ENCODE results near the gene RHOH. TPM values are rescaled to one million over a fixed set of nuclear protein-coding genes. Genes with fewer than 3 reads are reported as not detected.
A peak's percentile ranks its signal among the peaks of the same experiment; 100 is the strongest.

RHOH gene
- total and polyA plus RNA-seq, 2 of the 13 experiments (the other 11 are each of a cell fraction or from before 2014, with no cell fraction given), result 0.57 TPM; not detected in 1

DNA sequence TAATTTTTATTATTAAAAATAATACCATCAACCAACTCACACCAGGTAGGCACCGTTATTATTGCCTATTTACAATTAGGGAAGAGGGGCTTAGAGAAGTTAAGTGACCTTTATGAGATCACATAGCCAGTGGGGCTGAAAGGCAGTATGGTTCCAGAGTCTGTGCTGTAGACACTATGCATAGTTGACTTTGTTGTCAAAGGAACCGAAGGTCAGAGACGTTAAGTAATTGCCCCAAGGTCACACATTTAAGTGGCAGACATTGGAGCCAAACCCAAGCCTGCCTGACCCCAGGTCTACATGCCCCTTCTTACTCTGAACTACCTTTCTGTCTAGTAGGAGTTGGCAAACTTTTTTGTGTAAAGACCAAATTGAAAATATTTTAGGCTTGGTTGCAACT is 36.4 kb downstream of the RHOH start (continued):
- TF ChIP-seq, protein P1, sequence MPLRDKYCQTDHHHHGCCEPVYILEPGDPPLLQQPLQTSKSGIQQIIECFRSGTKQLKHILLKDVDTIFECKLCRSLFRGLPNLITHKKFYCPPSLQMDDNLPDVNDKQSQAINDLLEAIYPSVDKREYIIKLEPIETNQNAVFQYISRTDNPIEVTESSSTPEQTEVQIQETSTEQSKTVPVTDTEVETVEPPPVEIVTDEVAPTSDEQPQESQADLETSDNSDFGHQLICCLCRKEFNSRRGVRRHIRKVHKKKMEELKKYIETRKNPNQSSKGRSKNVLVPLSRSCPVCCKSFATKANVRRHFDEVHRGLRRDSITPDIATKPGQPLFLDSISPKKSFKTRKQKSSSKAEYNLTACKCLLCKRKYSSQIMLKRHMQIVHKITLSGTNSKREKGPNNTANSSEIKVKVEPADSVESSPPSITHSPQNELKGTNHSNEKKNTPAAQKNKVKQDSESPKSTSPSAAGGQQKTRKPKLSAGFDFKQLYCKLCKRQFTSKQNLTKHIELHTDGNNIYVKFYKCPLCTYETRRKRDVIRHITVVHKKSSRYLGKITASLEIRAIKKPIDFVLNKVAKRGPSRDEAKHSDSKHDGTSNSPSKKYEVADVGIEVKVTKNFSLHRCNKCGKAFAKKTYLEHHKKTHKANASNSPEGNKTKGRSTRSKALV (CRISPR knock-in tag; IDR thresholded peaks at IDR 0.05), result no peak
- TF ChIP-seq, protein P2, sequence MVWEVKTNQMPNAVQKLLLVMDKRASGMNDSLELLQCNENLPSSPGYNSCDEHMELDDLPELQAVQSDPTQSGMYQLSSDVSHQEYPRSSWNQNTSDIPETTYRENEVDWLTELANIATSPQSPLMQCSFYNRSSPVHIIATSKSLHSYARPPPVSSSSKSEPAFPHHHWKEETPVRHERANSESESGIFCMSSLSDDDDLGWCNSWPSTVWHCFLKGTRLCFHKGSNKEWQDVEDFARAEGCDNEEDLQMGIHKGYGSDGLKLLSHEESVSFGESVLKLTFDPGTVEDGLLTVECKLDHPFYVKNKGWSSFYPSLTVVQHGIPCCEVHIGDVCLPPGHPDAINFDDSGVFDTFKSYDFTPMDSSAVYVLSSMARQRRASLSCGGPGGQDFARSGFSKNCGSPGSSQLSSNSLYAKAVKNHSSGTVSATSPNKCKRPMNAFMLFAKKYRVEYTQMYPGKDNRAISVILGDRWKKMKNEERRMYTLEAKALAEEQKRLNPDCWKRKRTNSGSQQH (CRISPR knock-in tag; IDR thresholded peaks at IDR 0.05; ENCODE audit: low read depth), result no peak

DNA sequence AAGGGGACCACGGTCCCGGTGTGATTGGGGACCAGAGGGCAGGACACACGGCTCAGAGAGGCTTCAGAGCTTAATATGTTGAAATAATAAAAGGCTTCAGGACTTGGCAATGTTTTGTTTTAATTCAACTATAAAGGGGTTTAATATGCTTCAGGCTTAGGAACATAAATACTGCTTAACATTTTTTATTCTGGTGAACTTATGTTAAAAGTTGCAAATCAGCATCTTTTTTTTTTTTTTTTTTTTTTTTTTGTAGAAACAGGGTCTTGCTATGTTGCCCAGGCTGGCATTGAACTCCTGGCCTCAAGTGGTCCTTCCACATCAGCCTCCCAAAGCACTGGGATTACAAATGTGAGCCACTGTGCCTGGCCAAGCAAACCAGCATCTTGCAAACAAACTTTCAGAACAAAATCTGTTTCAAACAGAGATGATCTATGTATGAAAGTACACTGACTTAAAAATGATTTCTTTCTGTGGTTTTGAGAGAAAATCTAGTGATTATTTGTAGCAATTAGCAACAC is 37.7 kb downstream of the RHOH start:
- H3K79me2 ChIP-seq (ENCODE audit: insufficient read depth, low read length), result no peaks in the 10 kb centered on the region
- no peak for ATAC-seq
- intact Hi-C loops (cut with micrococcal nuclease; ENCODE audit: unreplicated experiment), result no loop called here
- no peaks in the 10 kb centered on the region for H3K9me3 ChIP-seq (ENCODE audit: low read length)
- H3K27me3 ChIP-seq (ENCODE audit: control insufficient read depth in 1 of 2, insufficient read depth in 2 of 2, low read length in 2 of 2), result peaks cover 0 to 1% of the 10 kb centered on the region in 2 experiments; a peak in 1 of 5 replicates
- no peak for FAIRE-seq
- H3K27ac ChIP-seq (ENCODE audit: extremely low read length, insufficient read depth, low read length), result no peak overlapping the region
- ChIA-PET CTCF (ENCODE audit: low intra/inter-chr PET ratio, low total read pairs) (no interaction called here), POLR2A (no interaction called here)
- no peak for DNase-seq (ENCODE audit: low spot score)
- no peak overlapping the region for H3K4me2 ChIP-seq (ENCODE audit: low read depth, low read length)
- H3K4me1 ChIP-seq (ENCODE audit: insufficient read depth, low read length), result peaks cover 19% of the 10 kb centered on the region
- H2AFZ ChIP-seq (ENCODE audit: low read length), result no peak overlapping the region
- H4K20me1 ChIP-seq (ENCODE audit: insufficient read depth, low read length), result no peaks in the 10 kb centered on the region
- 10% methylated on average over 3 of the region's 3 CpGs for WGBS (ENCODE audit: low lambda C conversion rate)
- BruUV-seq (replicated peaks), result no TSS peak
- TF ChIP-seq ZNF292 (CRISPR knock-in tag; IDR thresholded peaks at IDR 0.05; ENCODE audit: borderline replicate concordance, low read depth), result no peak
- TF ChIP-seq ZNF121 (CRISPR knock-in tag; IDR thresholded peaks at IDR 0.05), result 0 out of 2 replicates have a peak, but pooled peaks have one; percentile 33
- no peak for TF ChIP-seq REL (CRISPR knock-in tag; conservative IDR thresholded peaks at IDR 0.05)
- H3K4me3 ChIP-seq (replicated peaks in 1 of 3; ENCODE audit: insufficient read depth in 1 of 3, low read depth in 2 of 3, low read length in 3 of 3), result no peak overlapping the region
- H3K36me3 ChIP-seq (replicated peaks in 1 of 2; ENCODE audit: control insufficient read depth in 1 of 2, insufficient read depth in 2 of 2, low read length in 2 of 2), result no peaks in the 10 kb centered on the region
- in situ Hi-C loops (cut with HindIII; ENCODE audit: extremely low pct_ligation_motif_present, low pct_unique_long_range_greater_than_20kb), result no loop called here
- no peak overlapping the region for H3K9ac ChIP-seq (ENCODE audit: insufficient read depth, low read depth, low read length)

All from HepG2 (cell line).